Lower lobe of right lung (tissue), 2 donors: Measurements from ENCODE around the gene PDE6C. TPM values are rescaled to one million over a fixed set of nuclear protein-coding genes. Genes with fewer than 3 reads are reported as not detected.

ENCODE experiments used
- ATAC-seq, 2 donors: fragments of 200-7000 bp; cut with Tn5 transposase; one replicate each; pipeline ENCODE4 v1.9.1; 2020 to 2022; ENCODE audit warnings: mild to moderate bottlenecking in 2 of 2, moderate library complexity in 2 of 2
- DNase-seq: peaks from one replicate; pipeline ENCODE4 v3.0.0-alpha.2; 2020
- H3K27ac ChIP-seq: fragments of 200-600 bp; one replicate; pipeline ENCODE4 v1.8.0; 2022
- H3K27me3 ChIP-seq: fragments of 200-600 bp; one replicate; pipeline ENCODE4 v1.8.0; 2022; ENCODE audit warnings: low read depth
- H3K36me3 ChIP-seq: fragments of 200-600 bp; one replicate; pipeline ENCODE4 v1.8.0; 2022; ENCODE audit warnings: mild to moderate bottlenecking
- H3K4me1 ChIP-seq: fragments of 200-600 bp; one replicate; pipeline ENCODE4 v1.8.0; 2022
- H3K4me3 ChIP-seq: fragments of 200-600 bp; one replicate; pipeline ENCODE4 v1.8.0; 2022; ENCODE audit warnings: mild to moderate bottlenecking
- H3K9me3 ChIP-seq: fragments of 200-600 bp; one replicate; pipeline ENCODE4 v1.8.0; 2022
- intact Hi-C: fragments of 100-400 bp; cut with DNase I; formaldehyde crosslinking; loops from one replicate; pipeline ENCODE4 v1.11.0; 2022
- total RNA-seq: library from RNA; stranded (reverse); fragmentation: NEBNext Ultra II Directional; extraction: Animal tissue kit (Norgen Biotek cat#: 25700); gene quantifications from one replicate; pipeline ENCODE4 v1.2.1, GENCODE V29; 2021
- TF ChIP-seq, protein P1 (sequence below): fragments of 200-600 bp; IDR thresholded peaks from one replicate; pipeline ENCODE4 v1.8.0; 2022; ENCODE audit warnings: antibody characterized with exemption, mild to moderate bottlenecking
- donor health status: DM: no; HTN: yes; CAD: no; lungs with severe emphysema.

Gene PDE6C
- total RNA-seq, 1 donor from 2014 or later: not detected

DNA sequence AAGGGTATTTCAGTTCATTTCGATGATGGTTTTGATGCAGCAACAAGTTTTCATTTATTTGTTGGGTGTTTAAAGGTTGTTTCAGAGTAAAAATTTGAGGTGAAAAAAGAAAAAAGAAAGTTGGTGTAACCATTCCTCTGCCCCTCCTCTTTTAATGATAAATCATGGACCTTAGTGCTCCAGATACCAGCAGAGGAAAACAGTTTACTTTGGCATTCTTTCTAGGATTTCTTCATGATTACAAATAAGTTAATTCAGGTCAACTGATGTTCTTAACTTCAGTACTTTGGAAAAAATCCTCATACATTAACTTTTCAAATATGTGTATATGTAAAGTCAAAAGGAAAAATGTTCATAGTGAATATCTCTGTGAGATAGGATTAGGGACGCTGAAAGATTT lies 9.3 kb upstream of the PDE6C start:
- ATAC-seq: no peak
- peaks cover 50% of the 10 kb centered on the region for H3K27me3 ChIP-seq
- intact Hi-C loops: no loop called here

GRCh38 chr10:93604146-93604545 lies 8.2 kb upstream of the PDE6C start:
- H3K4me1 ChIP-seq: peaks cover 8% of the 10 kb centered on the region
- H3K9me3 ChIP-seq: no peaks in the 10 kb centered on the region
- H3K27ac ChIP-seq: no peak overlapping the region
- no peak overlapping the region for H3K4me3 ChIP-seq
- H3K27me3 ChIP-seq: peaks cover 52% of the 10 kb centered on the region
- no peak for DNase-seq
- H3K36me3 ChIP-seq: no peaks in the 10 kb centered on the region
- intact Hi-C loops: no loop called here
- TF ChIP-seq, protein P1, sequence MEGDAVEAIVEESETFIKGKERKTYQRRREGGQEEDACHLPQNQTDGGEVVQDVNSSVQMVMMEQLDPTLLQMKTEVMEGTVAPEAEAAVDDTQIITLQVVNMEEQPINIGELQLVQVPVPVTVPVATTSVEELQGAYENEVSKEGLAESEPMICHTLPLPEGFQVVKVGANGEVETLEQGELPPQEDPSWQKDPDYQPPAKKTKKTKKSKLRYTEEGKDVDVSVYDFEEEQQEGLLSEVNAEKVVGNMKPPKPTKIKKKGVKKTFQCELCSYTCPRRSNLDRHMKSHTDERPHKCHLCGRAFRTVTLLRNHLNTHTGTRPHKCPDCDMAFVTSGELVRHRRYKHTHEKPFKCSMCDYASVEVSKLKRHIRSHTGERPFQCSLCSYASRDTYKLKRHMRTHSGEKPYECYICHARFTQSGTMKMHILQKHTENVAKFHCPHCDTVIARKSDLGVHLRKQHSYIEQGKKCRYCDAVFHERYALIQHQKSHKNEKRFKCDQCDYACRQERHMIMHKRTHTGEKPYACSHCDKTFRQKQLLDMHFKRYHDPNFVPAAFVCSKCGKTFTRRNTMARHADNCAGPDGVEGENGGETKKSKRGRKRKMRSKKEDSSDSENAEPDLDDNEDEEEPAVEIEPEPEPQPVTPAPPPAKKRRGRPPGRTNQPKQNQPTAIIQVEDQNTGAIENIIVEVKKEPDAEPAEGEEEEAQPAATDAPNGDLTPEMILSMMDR: no peak
- no peak for ATAC-seq

More for the DNA sequence above, 9.3 kb upstream of the PDE6C start:
- TF ChIP-seq, protein P1: no peak
- no peaks in the 10 kb centered on the region for H3K36me3 ChIP-seq
- H3K27ac ChIP-seq: no peak overlapping the region
- H3K9me3 ChIP-seq: no peaks in the 10 kb centered on the region
- peaks cover 8% of the 10 kb centered on the region for H3K4me1 ChIP-seq
- no peak for DNase-seq
- H3K4me3 ChIP-seq: no peak overlapping the region

- Histone ChIP-seq H3K36me3 (no peaks in the 10 kb centered on the region), H3K4me3 (no peak overlapping the region), H3K27me3 (peaks cover 19% of the 10 kb centered on the region), H3K9me3 (no peaks in the 10 kb centered on the region), H3K27ac (no peak overlapping the region), H3K4me1 (no peaks in the 10 kb centered on the region)
- no peak for DNase-seq
- TF ChIP-seq, protein P1: no peak
- no peak for ATAC-seq
- intact Hi-C loops: no loop called here
Observed at GRCh38 chr10:93608421-93608820, 3.9 kb upstream of the PDE6C start.

- intact Hi-C loops: no loop called here
- no peak for ATAC-seq
- peaks cover 4% of the 10 kb centered on the region for H3K27me3 ChIP-seq
Observed at GRCh38 chr10:93613126-93613525, 789 bp downstream of the PDE6C start.

GRCh38 chr10:93614101-93614825 lies 1.9 kb downstream of the PDE6C start:
- Histone ChIP-seq H3K4me1 (no peaks in the 10 kb centered on the region), H3K4me3 (no peak overlapping the region), H3K9me3 (no peaks in the 10 kb centered on the region), H3K27me3 (peaks cover under 1% of the 10 kb centered on the region), H3K36me3 (no peaks in the 10 kb centered on the region), H3K27ac (no peak overlapping the region)
- TF ChIP-seq, protein P1: no peak
- DNase-seq: no peak
- intact Hi-C loops: no loop called here
- ATAC-seq: no peak

More at GRCh38 chr10:93613126-93613525, 789 bp downstream of the PDE6C start:
- no peak overlapping the region for H3K4me3 ChIP-seq
- no peaks in the 10 kb centered on the region for H3K36me3 ChIP-seq
- no peak overlapping the region for H3K27ac ChIP-seq
- no peaks in the 10 kb centered on the region for H3K4me1 ChIP-seq
- TF ChIP-seq, protein P1: no peak
- no peak for DNase-seq
- H3K9me3 ChIP-seq: no peaks in the 10 kb centered on the region
